Ovary (tissue), 9 donors: ENCODE measurements around the gene PLAC8. TPM values are rescaled to one million over a fixed set of nuclear protein-coding genes. Genes with fewer than 3 reads are reported as not detected.
"Not testable (repeated sequence)": the region's sequence is repeated elsewhere in the genome, so short reads cannot be mapped to it uniquely, and the experiment has no call there.

Experiments used
- DNase-seq, 5 donors: peaks; one replicate each; pipeline ENCODE4 v3.0.0-alpha.2; 2019 to 2020
- H3K27ac ChIP-seq, 2 donors: fragments of 200-600 bp; one replicate each; pipeline versions ENCODE4 v1.5.1 to v1.8.0; 2019 to 2022
- H3K27me3 ChIP-seq: fragments of 200-600 bp; one replicate; pipeline ENCODE4 v1.8.0; 2022
- H3K36me3 ChIP-seq: fragments of 200-600 bp; sonication (generic); one replicate; pipeline ENCODE4 v1.5.1; 2019
- H3K4me1 ChIP-seq: one replicate; pipeline ENCODE4 v1.8.1; 2013; ENCODE audit warnings: mild to moderate bottlenecking, moderate library complexity; ENCODE audit not compliant: insufficient read depth
- H3K4me3 ChIP-seq: fragments of 200-600 bp; sonication (generic); one replicate; pipeline ENCODE4 v1.5.1; 2017
- H3K9me3 ChIP-seq, 2 donors: fragments of 200-600 bp in 1 of 2; sonication (generic) in 1 of 2; one replicate each; pipeline versions ENCODE4 v1.5.1 to v1.8.1; 2013 to 2019; ENCODE audit warnings: mild to moderate bottlenecking in 1 of 2, moderate library complexity in 1 of 2
- EP300 ChIP-seq: sonication (generic); formaldehyde crosslinking; IDR thresholded peaks from one replicate; pipeline ENCODE4 v1.6.1; 2017; ENCODE audit warnings: antibody characterized with exemption
- POLR2A ChIP-seq: fragments of 450-650 bp; IDR thresholded peaks from one replicate; pipeline ENCODE4 v1.6.1; 2017; ENCODE audit warnings: antibody characterized with exemption, mild to moderate bottlenecking, moderate library complexity
- WGBS, 3 donors: extraction: QIAGEN DNeasy Blood & Tissue Kit in 1 of 3; methylation state at CpG; one replicate each; pipeline versions ENCODE4 v1.1.5 to v1.1.7; 2013 to 2017; 5-methylcytosine and 5-hydroxymethylcytosine counted together
- intact Hi-C, 4 donors: fragments of 100-400 bp; cut with DNase I; formaldehyde crosslinking; loops; one replicate each; pipeline versions ENCODE4 v1.11.0 to v1.15.1; 2022 to 2023
- polyA plus RNA-seq, 2 donors: library from polyadenylated mRNA; stranded (reverse); fragments of 200-250 nt in 1 of 2; fragments of 350-450 nt in 1 of 2; fragmentation: Illumina TruSeq in 1 of 2; extraction: RNeasy Lipid Tissue Mini Kit (QIAGEN cat#74804) in 1 of 2; gene quantifications; one replicate each; pipeline ENCODE4 v1.2.3, GENCODE V29; 2013 to 2014
- total RNA-seq, 7 donors: library from RNA; depleted of rRNA in 2 of 7; stranded (reverse); fragments of >200 nt in 2 of 7; fragmentation: NEBNext Ultra II Directional in 3 of 7; extraction: Animal tissue kit (Norgen Biotek cat#: 25700) in 3 of 7; gene quantifications; one replicate each; pipeline versions ENCODE4 v1.1.0 to v1.2.4, GENCODE V29; 2016 to 2023
- TF ChIP-seq, protein P1 (sequence below), 3 donors: fragments of 450-650 bp in 2 of 3; fragments of 200-600 bp in 1 of 3; IDR thresholded peaks; one replicate each; pipeline versions ENCODE4 v1.5.1 to v1.8.0; 2016 to 2022; ENCODE audit warnings: antibody characterized with exemption in 3 of 3, mild to moderate bottlenecking in 1 of 3
- donor health status: DM: no; HTN: no; CAD: no; lungs with moderate emphysema.
- donor health status: DM: no; HTN: no; CAD: no.
- donor health status: Bipolar disorder and iron deficiency.
- donor health status: DM: yes; HTN: yes; CAD: no.
- donor health status: DM: no; HTN: no; CAD: no.
- donor health status: DM: yes; HTN: yes; CAD: no.

The PLAC8 gene
- total and polyA plus RNA-seq, 9 donors, result 0.40 to 15.4 (median 1.9) TPM

DNA sequence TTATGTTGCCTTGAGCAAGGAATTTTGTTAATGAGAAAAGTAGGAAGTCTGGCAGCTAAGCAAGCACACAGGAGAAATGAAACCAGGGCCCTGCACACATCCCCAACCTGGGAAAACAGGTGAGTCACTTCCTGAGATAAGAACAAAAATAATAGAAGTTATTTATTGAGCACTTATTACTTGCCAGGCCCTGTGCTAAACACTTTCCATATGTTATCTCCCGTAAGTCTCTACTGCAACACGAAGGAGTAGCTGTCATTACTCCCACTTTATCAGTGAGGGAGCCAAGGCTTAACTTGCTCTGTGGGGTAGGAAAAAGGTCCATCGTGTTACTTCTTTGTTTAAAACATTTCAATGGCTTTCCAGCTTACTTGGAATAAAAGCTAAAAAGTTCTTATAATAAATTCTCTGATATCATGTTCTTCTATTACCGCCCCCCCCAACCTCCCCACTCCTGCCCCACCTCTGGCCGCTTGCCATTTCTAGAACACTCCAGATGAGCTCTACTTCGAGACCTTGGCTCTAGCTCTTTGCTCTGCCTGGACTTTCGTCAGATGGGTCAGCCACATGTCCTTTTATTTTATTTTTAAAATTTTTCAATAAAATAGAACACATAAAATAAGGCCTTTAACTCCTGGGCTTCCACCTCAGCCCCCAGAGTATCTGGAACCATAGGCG is 36.3 kb upstream of the PLAC8 start:
- Histone ChIP-seq H3K36me3 (no peaks in the 10 kb centered on the region), H3K4me1 (peaks cover 2% of the 10 kb centered on the region), H3K27me3 (no peaks in the 10 kb centered on the region), H3K9me3 (no peaks in the 10 kb centered on the region), H3K27ac (no peak overlapping the region), H3K4me3 (no peak overlapping the region)
- DNase-seq, result peak in 2 of 5 donors; percentile 11 to 40
- intact Hi-C loops, result no loop called here
- 28 to 47% (median 41%) methylated on average over 8 of the region's 8 CpGs for WGBS, 3 donors
- TF ChIP-seq POLR2A, result no peak
- TF ChIP-seq EP300, result no peak
- TF ChIP-seq, protein P1, sequence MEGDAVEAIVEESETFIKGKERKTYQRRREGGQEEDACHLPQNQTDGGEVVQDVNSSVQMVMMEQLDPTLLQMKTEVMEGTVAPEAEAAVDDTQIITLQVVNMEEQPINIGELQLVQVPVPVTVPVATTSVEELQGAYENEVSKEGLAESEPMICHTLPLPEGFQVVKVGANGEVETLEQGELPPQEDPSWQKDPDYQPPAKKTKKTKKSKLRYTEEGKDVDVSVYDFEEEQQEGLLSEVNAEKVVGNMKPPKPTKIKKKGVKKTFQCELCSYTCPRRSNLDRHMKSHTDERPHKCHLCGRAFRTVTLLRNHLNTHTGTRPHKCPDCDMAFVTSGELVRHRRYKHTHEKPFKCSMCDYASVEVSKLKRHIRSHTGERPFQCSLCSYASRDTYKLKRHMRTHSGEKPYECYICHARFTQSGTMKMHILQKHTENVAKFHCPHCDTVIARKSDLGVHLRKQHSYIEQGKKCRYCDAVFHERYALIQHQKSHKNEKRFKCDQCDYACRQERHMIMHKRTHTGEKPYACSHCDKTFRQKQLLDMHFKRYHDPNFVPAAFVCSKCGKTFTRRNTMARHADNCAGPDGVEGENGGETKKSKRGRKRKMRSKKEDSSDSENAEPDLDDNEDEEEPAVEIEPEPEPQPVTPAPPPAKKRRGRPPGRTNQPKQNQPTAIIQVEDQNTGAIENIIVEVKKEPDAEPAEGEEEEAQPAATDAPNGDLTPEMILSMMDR (IDR thresholded peaks at IDR 0.05), result no peak

DNA sequence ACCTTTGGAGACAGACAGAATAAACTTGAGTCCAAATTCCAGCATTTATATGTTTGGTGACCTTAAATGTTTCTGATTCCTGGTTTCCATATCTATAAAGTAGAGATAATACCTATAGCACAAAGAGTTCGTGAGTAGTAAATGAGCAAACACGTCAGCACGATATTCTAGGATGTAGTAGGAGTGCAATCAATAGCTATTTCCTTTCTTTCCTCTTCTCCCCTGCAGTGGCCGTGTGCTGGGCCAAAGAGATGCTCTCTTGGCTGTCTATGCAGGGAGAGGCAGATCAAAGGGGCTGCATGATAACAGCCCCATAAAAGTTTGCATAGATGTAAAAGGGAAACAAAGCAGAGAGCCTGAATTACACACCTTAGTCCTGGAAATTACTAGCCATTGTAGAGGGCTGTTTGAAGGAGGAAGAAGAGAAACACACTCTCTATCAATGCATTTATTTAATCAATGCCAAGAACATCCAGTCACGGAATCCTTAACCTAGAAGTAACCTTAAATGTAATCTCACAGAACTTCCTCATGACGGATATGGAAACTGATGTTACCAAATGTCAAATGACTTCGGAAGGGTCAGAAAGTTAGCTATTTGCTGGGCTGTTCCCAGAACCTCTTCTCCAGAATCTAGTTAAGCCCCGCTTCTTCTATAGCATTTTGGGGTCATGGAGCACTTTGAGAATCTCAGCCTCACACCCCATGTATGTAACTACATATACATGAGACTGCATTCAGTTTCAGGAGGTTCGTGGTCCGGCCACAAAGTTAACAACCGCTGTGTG is 35.5 kb upstream of the PLAC8 start:
- Histone ChIP-seq H3K36me3 (no peaks in the 10 kb centered on the region), H3K4me1 (peaks cover 2% of the 10 kb centered on the region), H3K4me3 (no peak overlapping the region), H3K27ac (no peak overlapping the region), H3K9me3 (no peaks in the 10 kb centered on the region), H3K27me3 (no peaks in the 10 kb centered on the region)
- WGBS, 3 donors, result 27 to 55% (median 51%) methylated on average over 11 of the region's 11 CpGs
- intact Hi-C loops, result no loop called here
- TF ChIP-seq, protein P1 (IDR thresholded peaks at IDR 0.05), result no peak
- no peak for TF ChIP-seq EP300
- DNase-seq, result no peak

DNA sequence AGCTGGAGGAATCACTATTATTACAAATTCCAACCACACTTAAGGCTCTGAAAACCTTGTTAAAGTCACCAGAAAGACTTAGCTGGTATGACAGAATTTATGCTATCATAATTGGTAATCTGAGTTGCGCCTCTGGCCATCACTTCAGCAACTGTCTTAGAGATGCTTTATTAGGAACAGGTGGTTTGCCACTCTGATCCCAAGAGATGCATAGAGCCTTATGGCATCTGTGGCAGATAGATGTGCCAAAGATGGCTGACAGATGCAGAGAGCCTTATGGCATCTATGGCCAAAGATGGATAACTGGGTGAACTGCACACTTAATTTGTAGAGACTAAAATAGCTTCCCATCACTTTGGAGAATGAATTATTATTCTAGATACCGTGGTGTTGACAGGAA is 32.3 kb upstream of the PLAC8 start:
- Histone ChIP-seq H3K9me3 (no peaks in the 10 kb centered on the region), H3K36me3 (no peaks in the 10 kb centered on the region), H3K4me1 (peaks cover 2% of the 10 kb centered on the region), H3K4me3 (no peak overlapping the region), H3K27ac (no peak overlapping the region), H3K27me3 (no peaks in the 10 kb centered on the region)
- no peak for DNase-seq
- intact Hi-C loops, result no loop called here
- TF ChIP-seq, protein P1 (IDR thresholded peaks at IDR 0.05), result no peak
- WGBS, 3 donors, result 81 to 86% (median 86%) methylated on average over 2 of the region's 2 CpGs

DNA sequence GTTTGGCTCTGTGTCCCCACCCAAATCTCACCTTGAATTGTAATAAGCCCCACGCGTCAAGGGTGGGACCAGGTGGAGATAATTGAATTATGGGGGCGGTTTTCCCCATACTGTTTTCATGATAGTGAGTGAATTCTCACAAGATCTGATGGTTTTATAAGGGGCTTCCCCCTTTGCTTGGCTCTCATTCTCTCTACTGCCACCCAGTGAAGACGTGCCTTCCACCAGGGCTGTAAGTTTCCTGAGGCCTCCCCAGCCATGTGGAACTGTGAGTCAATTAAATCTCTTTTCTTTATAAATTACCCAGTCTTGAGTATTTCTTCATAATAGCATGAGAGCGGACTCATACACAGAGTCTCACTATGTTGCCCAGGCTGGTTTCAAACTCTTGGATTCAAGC is 31.2 kb upstream of the PLAC8 start:
- H3K9me3 ChIP-seq, intact Hi-C loops, H3K4me3 ChIP-seq, DNase-seq, H3K4me1 ChIP-seq, H3K36me3 ChIP-seq, H3K27me3 ChIP-seq, H3K27ac ChIP-seq: not testable (repeated sequence)
- 85 to 90% (median 87%) methylated on average over 5 of the region's 5 CpGs for WGBS, 3 donors

DNA sequence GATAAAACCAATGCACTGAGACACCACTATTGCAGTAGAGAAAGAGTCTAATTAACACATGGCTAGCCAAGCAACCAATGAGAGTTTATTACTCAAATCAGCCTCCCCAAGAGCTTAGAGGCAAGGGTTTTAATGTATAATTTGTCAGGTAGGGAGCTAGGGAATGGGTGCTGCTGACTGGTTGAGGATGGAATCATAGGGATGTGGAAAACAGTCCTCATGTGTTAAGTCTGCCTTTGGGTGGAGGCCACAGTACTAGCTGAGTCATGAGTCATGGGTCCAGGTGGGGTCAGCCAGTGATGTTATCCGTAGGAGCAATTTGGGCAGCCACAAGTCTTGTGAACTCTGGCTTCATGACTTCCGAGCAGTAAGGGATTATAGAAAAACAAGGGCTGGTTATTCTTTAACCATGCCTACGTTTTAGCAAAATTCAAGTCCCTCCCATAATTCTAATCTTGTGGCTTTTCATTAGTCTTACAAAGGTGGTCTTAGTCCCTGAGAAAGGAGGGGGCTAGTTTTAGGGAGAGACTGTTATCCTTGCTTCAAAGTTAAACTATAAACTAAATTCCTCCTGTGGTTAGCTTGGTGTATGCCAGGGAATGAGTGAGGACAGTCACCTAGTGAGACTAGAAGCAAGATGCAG is 25.1 kb upstream of the PLAC8 start:
- H3K9me3 ChIP-seq, result peaks cover 0 to 4% of the 10 kb centered on the region in 2 donors
- DNase-seq, result no peak
- no peak overlapping the region for H3K27ac ChIP-seq
- WGBS, 3 donors, result 82 to 85% (median 85%) methylated on average over 3 of the region's 3 CpGs
- no peaks in the 10 kb centered on the region for H3K4me1 ChIP-seq
- no peak overlapping the region for H3K4me3 ChIP-seq
- H3K36me3 ChIP-seq, result no peaks in the 10 kb centered on the region
- no peaks in the 10 kb centered on the region for H3K27me3 ChIP-seq
- intact Hi-C loops, result no loop called here
- TF ChIP-seq, protein P1 (IDR thresholded peaks at IDR 0.05), result no peak
- TF ChIP-seq POLR2A, result no peak
- no peak for TF ChIP-seq EP300
